ENCODE results near the gene SEC11C.
"Not testable (repeated sequence)": the region's sequence is repeated elsewhere in the genome, so short reads cannot be mapped to it uniquely, and the experiment has no call there.

The SEC11C gene

DNA sequence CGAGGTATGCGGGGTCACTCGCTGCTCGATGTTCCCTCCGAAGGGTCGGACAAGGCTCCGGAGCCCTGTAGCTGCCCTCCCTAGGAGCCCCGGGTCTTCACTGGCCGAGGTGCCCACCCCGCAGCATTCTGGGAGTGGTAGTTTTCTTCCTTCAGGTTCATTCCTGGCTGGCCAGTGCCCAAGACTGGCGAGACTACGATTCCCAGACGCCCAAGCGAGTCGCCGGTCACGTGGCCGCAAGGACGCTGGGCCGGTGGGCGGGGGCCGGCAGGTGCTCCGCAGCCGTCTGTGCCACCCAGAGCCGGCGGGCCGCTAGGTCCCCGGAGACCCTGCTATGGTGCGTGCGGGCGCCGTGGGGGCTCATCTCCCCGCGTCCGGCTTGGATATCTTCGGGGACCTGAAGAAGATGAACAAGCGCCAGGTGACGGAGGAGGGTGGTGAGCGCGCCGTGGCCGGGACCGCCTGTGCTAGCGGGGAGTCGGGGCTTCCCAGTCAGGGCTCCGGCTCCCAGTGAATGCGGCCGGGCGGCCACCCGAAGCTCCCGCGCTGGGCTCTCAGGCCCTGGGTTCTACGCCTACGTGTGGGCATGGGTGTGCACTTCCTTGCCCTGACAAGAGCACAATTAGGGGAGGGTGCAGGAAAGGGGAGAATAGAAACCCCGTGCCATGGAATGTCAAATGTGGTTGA lies at the start of gene SEC11C:
Gene SEC11C, plus strand, starts transcription at position 270 of the 687 bp plus-strand sequence. Its CDS starts 65 bp downstream, at position 335.
- DNase-seq: peak; percentile 97

DNA sequence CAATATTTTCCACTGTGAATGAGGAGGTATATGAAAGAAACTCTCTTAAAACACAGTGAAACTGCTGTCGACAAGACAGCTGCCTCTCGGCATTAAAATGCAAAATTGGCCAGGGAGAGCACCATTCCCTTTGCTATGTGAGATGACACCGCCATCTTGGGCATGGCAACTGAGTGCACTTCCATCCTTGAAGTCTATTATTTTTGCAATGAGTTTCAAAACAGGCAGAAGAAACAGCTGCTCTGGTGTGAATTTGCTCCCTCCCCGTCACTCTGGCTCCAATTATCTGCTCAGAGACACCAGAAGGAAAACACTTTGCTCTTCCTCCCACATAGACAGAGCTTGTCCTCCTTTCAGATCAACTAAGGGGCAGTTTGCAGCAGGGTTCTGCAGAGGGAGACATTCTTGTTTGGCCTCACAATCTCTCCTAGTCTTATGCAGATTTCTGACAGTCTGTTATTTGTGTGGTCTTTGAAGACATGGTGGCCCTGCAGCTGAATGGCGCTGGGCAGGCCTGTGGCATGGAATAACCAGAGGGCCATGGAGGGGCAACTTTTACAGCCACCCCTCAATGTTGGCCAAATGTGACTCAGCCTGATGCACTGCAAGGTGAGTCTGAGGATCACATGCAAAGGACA lies 48.6 kb upstream of the SEC11C start:
- DNase-seq: no peak

DNA sequence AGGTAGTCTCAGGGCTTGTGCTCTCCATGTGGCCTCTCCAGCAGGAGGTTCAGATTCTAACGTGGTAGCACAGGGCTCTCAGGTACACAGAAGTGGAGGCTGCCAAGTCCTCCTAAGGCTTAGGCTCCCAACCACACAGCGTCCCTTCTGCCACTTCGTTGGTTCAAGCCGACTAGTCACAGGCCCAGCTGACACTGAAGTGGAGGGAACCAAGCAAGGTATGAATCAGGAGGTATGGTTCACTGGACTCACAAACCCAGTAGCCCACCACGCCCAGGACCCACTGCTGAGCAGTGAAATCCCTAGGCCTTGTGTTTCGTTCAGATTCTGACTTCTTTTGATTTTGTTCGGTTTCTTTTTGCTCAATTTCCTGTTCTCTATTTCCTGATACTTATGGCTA lies 46.0 kb upstream of the SEC11C start:
- no peak for DNase-seq

DNA sequence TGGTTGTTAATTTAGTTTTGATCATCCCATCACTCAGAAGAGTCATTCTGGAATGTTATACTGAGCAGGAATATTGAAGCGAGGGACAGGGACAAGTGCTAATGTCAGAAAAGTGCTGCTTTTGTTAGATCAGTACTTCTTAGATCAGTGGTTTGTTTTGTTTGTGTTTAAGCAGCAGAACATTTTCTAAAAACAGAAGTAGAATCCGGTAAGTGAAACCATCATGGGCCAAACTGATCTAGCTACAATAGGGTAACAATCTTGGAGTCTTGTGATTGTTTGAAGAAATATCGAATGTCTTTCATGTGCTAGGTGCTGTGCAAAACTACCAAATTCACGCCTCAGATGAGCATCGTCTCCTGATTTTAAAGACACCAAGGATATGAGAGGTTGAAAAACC lies 45.1 kb upstream of the SEC11C start:
- DNase-seq: no peak

DNA sequence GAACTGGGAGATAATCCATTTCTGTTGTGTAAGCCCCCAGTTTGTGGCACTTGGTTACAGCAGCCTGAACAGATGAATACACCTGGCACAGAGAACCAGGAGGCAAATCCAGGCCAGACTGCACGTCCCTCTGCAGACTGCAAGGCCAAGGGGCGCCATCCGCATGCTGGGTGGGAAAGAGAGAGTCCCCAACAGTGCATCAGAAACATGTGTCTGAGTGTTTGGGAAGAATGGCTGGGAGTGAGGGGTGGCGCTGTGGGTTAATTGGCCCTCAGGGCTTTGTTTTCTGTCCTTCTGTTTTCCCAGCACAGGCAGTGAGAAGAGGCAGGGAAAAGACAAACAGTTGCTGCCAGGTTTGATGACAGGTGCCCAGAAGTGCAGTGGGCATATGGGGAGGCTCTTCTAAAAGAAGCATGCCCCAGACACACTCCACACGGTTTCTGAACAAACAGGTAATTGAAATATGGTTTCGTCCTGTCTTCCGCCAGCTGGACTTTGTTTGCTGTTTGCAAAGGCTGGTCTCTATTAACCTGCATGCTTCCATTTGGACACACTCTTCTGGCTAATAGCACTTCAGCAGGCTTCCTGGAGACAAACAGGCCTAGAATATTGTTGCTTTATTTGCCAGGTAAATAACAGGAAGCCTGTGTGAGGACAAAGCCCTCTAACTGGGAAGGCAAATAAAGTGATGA lies 43.4 kb upstream of the SEC11C start:
- DNase-seq: no peak

DNA sequence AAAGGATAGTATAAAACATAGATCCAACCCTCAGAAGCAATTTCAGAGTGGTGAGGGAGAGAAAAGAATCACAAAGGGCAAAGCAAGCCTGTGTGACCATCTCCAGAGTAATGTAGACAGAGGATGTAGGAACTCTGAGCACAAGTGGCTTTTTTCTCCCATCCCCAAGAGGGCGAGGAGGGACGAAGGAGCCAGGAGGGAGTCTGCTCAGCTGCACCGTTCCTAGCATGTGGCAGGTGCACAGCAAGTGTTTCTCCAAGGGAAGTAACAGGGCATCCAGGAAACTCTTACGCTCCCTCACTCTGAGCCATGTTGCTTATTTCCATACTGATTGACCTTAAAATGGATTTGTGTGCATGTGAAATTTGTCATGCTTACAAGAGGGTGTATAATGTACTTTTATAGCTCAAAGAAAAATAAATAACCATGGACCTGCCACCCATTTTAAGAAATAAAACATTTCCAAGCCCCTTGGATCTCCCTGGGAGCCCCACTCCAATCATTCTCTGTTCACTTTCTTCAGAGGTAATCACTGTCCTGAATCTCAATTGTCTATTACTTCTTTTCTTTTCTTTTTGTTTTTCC lies 37.8 kb upstream of the SEC11C start:
- no peak for DNase-seq

DNA sequence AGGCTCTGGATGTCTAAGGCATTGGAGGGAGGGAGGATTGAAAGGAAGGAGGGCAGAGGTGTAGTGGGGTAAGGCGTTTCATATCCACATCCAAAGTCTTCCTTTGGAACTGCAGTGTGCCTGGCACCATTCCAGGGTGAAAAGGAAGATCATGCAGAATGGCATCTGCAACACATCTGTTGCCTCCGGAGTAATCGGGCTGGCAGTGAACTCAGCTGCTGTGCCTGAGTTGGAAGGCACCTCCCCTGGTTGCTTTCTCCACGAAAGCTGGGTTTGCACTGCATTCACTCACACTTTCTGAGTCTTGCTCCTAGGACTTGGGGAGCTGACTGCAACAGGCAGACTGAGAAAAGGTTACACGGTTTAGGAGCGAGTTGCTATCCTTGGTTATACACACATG lies 30.3 kb upstream of the SEC11C start:
- no peak for DNase-seq

DNA sequence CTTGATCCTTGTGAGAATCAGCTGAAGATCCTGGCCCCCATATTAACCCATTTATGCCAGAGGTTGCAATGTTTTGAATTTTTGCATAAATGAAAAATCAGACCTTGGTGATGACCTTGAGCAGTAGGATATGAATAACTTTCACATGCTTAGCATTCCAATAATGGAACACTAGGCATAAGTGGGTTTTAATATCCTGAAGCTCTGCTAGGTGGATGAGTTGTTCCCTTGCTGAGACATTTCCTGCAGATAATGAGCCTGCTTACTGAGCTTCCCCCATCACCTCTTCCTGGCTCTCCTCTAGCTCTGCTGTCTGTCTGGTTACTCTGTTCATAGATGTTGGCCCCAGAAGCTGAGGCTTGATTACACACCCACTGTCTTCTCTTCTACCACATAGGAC lies 25.5 kb upstream of the SEC11C start:
- no peak for DNase-seq

DNA sequence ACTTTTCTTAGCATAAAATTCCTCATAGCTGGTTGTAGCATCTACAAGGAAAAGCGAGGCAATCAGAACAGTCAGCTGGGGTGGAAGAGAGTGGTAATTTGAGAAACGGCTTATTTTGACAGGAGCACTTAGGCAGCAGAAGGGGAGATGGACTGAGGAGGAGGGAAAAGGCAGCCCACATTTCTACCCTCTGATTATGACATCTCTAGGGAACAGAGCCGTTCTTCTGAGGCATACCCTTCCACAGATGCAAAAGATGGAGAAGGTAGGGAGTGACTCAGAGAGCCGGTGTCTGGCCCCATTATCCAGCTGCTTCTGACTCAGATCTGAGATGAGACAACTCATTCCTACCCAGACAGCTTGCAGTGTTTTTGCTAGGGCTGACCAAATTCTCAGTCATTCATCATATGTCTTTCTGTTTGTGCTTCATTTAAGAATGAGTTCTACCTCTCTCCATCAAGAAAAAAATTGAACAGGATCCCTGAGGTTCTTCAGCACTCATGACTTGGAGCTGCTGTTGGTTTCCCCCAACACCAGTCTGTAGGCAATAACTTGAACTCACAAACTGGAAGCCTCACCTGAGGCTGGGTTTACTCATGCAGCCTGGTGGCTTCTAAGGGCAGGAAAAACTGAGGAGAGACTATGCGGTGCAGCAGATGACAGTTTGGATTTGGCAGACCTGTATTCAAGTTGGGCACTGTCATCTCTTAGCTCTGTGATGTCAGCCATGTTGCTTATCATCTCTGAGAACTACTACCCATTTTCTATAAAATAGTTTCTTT lies 15.9 kb upstream of the SEC11C start:
- DNase-seq: peak; percentile 37

DNA sequence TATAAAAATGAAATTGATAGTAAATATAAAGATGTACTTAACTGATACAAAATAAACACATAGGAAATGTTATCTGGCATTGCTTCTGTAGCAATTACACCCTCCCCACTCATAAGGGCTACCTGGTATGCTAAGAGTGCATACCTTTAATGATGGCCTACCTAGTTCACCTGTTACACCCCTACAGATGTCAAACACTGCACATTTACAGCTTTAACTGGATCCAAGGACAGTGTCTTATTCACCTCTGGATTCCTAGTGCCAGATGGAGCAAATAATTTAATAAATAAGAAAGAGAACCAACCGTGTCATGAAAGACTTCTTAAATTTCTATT lies 15.3 kb upstream of the SEC11C start:
- no peak for DNase-seq

DNA sequence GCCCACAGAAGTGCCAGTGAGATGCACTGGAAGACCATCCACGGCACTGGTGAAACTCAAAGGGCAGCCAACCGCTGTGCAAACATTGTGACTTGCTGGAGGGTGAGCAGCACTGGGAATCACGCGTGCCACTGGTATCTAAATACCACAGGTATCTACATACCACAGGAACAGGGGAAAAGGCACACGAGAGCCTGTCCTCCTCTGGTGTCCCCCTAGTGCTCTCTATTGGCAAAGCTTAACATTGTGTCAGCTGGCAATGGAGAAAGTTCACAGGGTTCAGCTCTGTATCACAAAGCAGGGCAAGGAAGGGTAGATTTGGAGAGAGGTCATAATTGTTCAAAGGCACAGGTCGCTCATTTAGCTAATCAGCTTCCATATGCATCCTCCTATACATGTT lies 12.6 kb upstream of the SEC11C start:
- DNase-seq: no peak

DNA sequence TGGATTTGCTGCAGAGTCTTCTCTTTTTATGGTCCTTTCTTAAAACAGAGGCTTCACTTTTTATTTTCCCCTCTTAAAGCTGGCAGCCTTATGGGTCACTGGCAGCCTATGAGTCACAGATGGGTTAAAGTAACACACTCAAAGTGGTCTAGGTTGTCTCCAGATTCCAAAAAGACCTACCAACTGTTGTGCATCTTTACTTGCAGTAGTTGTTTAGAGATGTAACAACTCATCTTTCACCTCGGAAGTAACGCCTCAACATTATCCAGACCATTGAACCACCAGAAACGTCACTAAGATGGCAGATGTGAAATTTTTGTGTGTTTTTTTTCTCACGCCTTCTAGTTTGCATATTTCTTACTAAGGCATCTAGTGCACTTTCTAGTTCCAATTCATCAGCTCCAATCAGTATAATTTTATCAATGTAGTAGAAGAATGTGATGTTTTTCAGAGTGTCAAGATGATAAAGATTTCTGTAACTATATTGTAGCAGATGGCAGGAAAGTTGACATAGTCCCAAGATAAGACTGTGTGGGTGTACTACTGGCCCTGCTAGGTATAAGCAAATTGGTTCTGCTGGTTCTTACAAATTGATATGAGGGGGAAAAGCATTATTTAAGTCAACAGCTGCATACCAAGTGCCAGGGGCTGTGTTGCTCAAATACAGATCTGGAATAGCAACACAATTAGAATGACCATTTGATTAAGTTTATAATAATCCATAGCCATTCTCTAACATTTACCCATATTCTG lies 9.6 kb upstream of the SEC11C start:
- DNase-seq: no peak

DNA sequence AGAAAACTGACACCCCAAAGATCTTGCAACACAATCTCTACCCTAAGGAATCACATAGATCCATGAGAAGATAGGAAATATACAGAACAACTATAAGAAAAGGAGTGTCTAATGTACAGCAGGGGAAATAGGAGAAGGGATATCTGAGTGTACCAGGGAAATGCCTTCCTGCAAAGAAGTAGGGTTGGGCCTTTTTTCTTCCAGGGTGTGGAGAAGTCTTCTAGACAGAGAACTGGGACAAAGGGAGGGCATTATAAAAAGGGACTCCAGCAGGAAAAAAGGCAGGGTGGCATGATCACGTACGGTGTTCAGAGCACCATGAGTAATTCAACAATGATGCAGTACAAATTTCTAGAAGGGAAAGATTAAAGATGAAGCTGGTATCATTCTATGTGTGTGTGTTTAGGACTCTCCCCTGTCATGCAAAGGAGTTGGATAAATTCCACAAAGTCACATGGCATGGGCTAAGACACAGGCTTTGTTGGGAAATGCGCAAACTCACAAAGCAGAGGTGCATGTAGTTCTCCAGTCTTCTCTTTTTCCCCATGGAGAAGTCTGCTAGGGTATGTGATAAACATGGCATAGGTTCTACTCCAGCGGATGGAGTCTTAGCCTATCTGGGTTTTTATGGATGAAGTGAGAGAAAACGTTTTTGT lies 6.7 kb upstream of the SEC11C start:
- no peak for DNase-seq

DNA sequence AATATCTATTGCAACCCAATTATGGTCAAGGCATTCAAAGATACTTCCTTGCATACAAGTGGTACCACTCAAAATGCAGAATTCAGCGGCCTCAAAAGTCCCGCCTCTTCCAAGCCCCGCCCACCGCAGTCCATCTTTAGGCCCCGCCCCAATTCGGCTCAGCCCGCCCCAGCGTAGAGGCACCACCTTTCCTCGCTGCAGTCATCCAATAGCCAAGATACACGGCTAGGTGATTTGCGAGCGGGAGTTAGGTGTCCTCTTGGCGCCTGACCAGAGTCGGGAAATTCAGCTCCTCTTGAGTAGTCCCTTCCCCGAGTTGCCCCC lies 431 bp upstream of the SEC11C start:
- DNase-seq: peak; percentile 95

DNA sequence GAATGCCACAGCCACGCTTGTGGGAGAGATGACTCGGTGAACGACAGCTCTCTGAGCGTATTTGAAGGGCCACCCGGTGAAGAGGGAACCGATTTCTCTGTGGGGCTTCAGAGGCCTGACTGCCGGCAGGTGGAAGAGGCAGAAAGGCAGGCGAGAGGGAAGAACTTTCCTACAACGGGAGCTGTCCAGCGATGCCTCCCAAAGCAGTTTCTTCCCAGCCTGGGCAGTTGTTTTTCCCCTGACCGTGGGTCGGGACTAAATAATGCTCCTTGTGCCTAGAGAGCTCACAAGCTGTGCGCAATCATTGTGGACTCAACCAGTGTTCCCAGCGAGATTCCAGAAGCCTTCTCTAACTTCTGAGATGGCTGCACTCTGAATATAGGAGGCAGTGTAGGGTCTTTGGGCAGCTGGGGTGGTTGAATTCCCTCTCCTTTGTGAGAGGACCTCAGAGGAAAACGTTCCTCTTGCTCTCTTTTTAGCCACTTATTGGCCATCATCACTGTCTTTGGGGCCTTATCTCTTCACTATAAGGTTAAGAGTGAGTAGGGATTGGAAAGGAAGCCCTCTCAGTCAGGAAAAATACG lies 710 bp downstream of the SEC11C start:
- DNase-seq: no peak

DNA sequence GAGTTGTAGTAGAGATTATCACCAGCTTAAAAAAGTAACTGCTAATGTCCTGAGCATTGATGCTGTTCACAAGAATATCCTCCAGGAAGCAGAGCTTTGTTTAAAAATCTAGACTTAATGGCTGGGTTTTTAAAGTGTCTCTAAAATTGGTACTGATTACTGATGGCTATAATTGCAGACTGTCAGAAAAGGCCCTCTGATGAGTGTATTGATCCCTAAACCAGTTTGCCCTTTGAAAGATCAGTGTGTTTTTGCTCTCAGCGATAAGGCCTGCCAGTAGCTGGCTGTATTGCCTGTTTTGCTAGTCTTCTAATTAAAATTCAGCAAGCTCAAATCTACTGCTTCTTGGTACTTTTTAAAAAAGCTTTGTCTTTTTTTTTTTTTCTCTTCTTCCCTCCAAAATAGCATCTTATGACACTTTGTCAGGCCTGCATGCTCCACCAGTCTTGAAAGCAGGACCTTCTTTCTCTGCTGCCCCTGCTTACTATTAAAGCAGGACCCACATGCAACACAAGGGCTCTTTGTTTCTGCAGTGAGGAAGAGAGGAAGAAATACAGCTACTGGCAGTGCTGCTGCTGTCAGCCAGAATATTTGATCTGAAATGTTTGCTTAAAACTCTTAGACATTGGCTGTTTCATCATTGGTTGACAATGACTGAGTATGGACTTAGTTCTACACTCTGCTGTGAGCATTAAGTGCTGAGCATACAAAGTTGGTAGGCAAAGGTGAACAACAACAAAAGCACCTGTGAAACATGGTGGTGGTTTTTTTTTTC lies 1.8 kb downstream of the SEC11C start:
- DNase-seq: no peak

DNA sequence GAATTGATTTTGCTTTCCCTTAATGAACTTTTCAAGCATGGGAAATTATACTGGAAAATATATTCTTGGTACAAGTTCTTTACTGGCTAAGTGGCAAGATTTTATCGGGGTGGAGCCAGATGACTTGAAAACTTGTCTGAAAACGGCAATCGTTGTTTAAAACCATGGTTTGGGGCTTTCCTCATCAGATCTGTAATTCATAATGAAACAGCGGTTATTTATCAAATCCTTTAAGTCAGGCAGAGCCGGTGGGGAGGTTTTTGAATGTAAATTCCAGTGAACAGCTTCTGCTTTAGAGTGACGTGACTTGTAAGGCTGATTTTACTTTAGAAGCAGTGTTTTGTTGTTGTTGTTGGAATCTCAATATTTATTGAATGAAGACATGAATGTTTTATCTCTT lies 2.6 kb downstream of the SEC11C start:
- peak; percentile 44 for DNase-seq

DNA sequence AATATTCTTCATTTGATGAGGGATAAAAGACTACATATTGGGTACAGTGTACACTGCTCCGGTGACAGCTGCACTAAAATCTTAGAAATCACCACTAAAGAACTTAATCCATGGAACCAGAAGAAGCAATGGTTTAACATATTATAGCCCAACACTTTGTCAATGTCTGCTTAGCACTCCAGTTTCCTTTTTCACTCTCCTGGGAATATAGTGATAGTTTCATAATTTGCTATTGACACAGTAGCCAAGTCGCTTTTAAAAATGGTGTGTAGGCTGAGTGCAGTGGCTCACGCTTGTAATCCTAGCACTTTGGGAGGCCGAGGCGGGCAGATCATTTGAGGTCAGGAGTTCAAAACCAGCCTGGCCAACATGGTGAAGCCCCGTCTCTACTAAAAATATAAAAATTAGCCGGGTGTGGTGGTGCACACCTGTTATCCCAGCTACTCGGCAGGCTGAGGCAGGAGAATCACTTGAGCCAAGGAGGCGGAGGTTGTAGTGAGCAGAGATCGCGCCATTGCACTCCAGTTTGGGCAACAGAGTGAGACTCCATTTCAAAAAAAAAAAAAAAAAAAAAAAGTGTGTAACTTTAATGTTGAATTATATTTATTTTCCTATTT lies 3.2 kb downstream of the SEC11C start:
- DNase-seq: not testable (repeated sequence)

DNA sequence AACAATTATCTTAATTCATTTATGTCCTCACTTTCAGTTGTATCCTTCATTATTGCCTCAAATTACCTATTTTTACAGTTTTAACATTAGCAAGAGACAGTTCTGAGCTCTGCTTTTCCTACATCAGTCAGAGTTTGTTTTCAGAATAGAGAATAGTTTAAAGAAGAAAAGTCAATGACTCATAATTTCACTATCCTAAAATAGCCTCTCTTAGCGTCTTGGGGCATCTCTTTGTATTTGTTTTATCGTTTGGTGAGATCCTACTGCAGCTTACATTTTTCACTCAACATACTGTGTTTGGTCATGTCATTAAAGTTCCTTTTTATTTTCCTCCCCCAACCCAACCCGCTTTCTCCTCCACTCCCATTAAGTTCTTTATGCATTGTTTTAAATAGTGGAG lies 3.8 kb downstream of the SEC11C start:
- no peak for DNase-seq

DNA sequence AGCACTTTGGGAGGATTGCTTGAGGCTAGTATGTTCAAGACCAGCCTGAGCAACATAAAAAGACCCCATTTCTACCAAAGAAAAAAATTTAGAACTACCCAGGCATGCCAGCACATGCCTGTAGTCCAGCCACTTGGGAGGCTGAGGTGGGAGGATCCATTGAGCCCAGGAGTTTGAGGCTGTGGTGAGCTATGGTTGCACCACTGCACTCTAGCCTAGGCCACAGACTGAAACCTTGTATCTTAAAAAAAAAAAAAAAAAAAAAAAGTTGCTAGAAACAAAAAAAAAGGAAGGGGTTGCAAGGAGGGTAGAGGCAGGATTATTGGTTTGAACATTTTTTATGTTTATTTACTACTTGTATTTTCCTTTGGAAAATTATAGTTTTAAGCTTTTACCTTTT lies 4.8 kb downstream of the SEC11C start:
- DNase-seq: no peak
